SK-N-MC (cell line): ENCODE results near the gene PIGO.

Experiments used
- DNase-seq: peaks from one replicate; pipeline ENCODE4 v3.0.0-alpha.2; 2011; ENCODE audit warnings: low read depth, low spot score
- H3K27ac ChIP-seq: fragments of 200-600 bp; sonication (generic); 2 replicates; pipeline ENCODE4 v1.5.1; 2016; ENCODE audit warnings: mixed run types
- H3K36me3 ChIP-seq: fragments of 200-600 bp; sonication (generic); 2 replicates; pipeline ENCODE4 v1.6.1; 2017; ENCODE audit warnings: antibody characterized with exemption, low read length, mixed read lengths; ENCODE audit not compliant: insufficient read depth
- H3K4me3 ChIP-seq: fragments of 200-600 bp; sonication (generic); 2 replicates; pipeline ENCODE4 v1.5.1; 2016
- H3K9ac ChIP-seq: fragments of 200-600 bp; sonication (generic); 2 replicates; pipeline ENCODE4 v1.8.0; 2017; ENCODE audit warnings: mixed run types, mixed read lengths; ENCODE audit not compliant: insufficient read length
- H3K9me3 ChIP-seq: fragments of 200-600 bp; sonication (generic); 2 replicates; pipeline ENCODE4 v1.6.1; 2017; ENCODE audit warnings: low read depth, mild to moderate bottlenecking, antibody characterized with exemption, low read length, moderate library complexity, mixed read lengths
- EZH2 ChIP-seq: fragments of 200-600 bp; sonication (generic); IDR thresholded peaks from one replicate; pipeline ENCODE4 v1.6.1; 2017; ENCODE audit warnings: antibody characterized with exemption
- FOXP2 ChIP-seq: optimal IDR thresholded peaks from 2 replicates; pipeline ENCODE3; 2011; ENCODE audit warnings: mild to moderate bottlenecking, moderate library complexity; ENCODE audit not compliant: insufficient read depth; ENCODE audit errors: extremely low read length, control extremely low read depth
- POLR2AphosphoS5 ChIP-seq: IDR thresholded peaks from 2 replicates; pipeline ENCODE4 v1.6.1; 2012; ENCODE audit warnings: mild to moderate bottlenecking, low read depth, low read length, borderline replicate concordance

The PIGO gene

GRCh38 chr9:35096035-35096849 is at the start of gene PIGO:
Gene PIGO (minus strand): TSS chr9:35096591. CDS start chr9:35095565, 1,026 bp downstream.
- peak within 1 kb of the TSS; percentile 91 for H3K4me3 ChIP-seq
- peaks cover 30% of the 10 kb centered on the region; the same call in 1 of the 2 replicates for H3K36me3 ChIP-seq
- H3K9me3 ChIP-seq: no peaks in the 10 kb centered on the region
- peak within 1 kb of the TSS; percentile 94 for H3K9ac ChIP-seq
- no peak for DNase-seq
- TF ChIP-seq POLR2AphosphoS5: peak; percentile 73
- TF ChIP-seq EZH2: no peak
- H3K27ac ChIP-seq: peak within 1 kb of the TSS; percentile 93

GRCh38 chr9:35142037-35142436 is 45.6 kb upstream of the PIGO start:
- no peak for DNase-seq
- Histone ChIP-seq H3K36me3 (no peaks in the 10 kb centered on the region), H3K4me3 (no peak overlapping the region), H3K9ac (no peak overlapping the region), H3K9me3 (no peaks in the 10 kb centered on the region), H3K27ac (no peak overlapping the region)
- TF ChIP-seq POLR2AphosphoS5: no peak
- TF ChIP-seq FOXP2: no peak
- no peak for TF ChIP-seq EZH2

GRCh38 chr9:35140093-35140492 is 43.7 kb upstream of the PIGO start:
- no peak for DNase-seq
- Histone ChIP-seq H3K36me3 (no peaks in the 10 kb centered on the region), H3K27ac (no peak overlapping the region), H3K9ac (no peak overlapping the region), H3K4me3 (no peak overlapping the region), H3K9me3 (no peaks in the 10 kb centered on the region)
- no peak for TF ChIP-seq FOXP2
- no peak for TF ChIP-seq POLR2AphosphoS5
- no peak for TF ChIP-seq EZH2

- H3K9ac ChIP-seq: no peak overlapping the region
- H3K36me3 ChIP-seq: no peaks in the 10 kb centered on the region
- H3K9me3 ChIP-seq: no peaks in the 10 kb centered on the region
- no peak overlapping the region for H3K4me3 ChIP-seq
- DNase-seq: no peak
- H3K27ac ChIP-seq: no peak overlapping the region
- TF ChIP-seq POLR2AphosphoS5 (no peak), FOXP2 (no peak), EZH2 (no peak)
Measured at GRCh38 chr9:35136866-35137265, 40.5 kb upstream of the PIGO start.

GRCh38 chr9:35135988-35136387 is 39.6 kb upstream of the PIGO start:
- no peaks in the 10 kb centered on the region for H3K36me3 ChIP-seq
- no peaks in the 10 kb centered on the region for H3K9me3 ChIP-seq
- no peak overlapping the region for H3K27ac ChIP-seq
- no peak for TF ChIP-seq FOXP2
- no peak for TF ChIP-seq EZH2
- no peak for TF ChIP-seq POLR2AphosphoS5
- no peak for DNase-seq
- H3K4me3 ChIP-seq: no peak overlapping the region
- H3K9ac ChIP-seq: no peak overlapping the region

GRCh38 chr9:35134920-35135319 is 38.5 kb upstream of the PIGO start:
- DNase-seq: no peak
- H3K9ac ChIP-seq: no peak overlapping the region
- no peaks in the 10 kb centered on the region for H3K9me3 ChIP-seq
- no peak overlapping the region for H3K4me3 ChIP-seq
- no peaks in the 10 kb centered on the region for H3K36me3 ChIP-seq
- TF ChIP-seq POLR2AphosphoS5 (no peak), FOXP2 (no peak), EZH2 (no peak)
- no peak overlapping the region for H3K27ac ChIP-seq

- no peaks in the 10 kb centered on the region for H3K9me3 ChIP-seq
- peak; percentile 87 for DNase-seq
- peak overlapping the region; percentile 51 for H3K9ac ChIP-seq
- peak overlapping the region; percentile 85 for H3K4me3 ChIP-seq
- no peaks in the 10 kb centered on the region for H3K36me3 ChIP-seq
- no peak overlapping the region for H3K27ac ChIP-seq
- TF ChIP-seq EZH2 (no peak), POLR2AphosphoS5 (no peak), FOXP2 (no peak)
Measured at GRCh38 chr9:35116898-35117551, 20.6 kb upstream of the PIGO start.

GRCh38 chr9:35116539-35116897 is 20.1 kb upstream of the PIGO start:
- Histone ChIP-seq H3K9me3 (no peaks in the 10 kb centered on the region), H3K36me3 (no peaks in the 10 kb centered on the region), H3K4me3 (peak overlapping the region; percentile 85), H3K27ac (peak overlapping the region; percentile 50; the same call in 1 of the 2 replicates), H3K9ac (no peak overlapping the region)
- DNase-seq: no peak
- TF ChIP-seq EZH2 (no peak), FOXP2 (no peak), POLR2AphosphoS5 (no peak)
